Adrenal gland (tissue), 12 donors: ENCODE data around the gene LHPP. TPM values are rescaled to one million over a fixed set of nuclear protein-coding genes. Genes with fewer than 3 reads are reported as not detected.

ENCODE experiments used
- DNase-seq, 7 donors: peaks; one replicate each; pipeline ENCODE4 v3.0.0-alpha.2; 2019 to 2020
- H3K27ac ChIP-seq, 5 donors: fragments of 200-600 bp; sonication (generic) in 4 of 5; 1 replicate in 3 of 5; 2 replicates in 2 of 5; pipeline versions ENCODE4 v1.5.1 to v1.8.0; 2016 to 2020; ENCODE audit warnings: mild to moderate bottlenecking in 1 of 5
- H3K27me3 ChIP-seq: fragments of 200-600 bp; 2 replicates; pipeline ENCODE4 v1.8.0; 2021
- H3K36me3 ChIP-seq, 2 donors: fragments of 200-600 bp; replicated peaks in 1 of 2; 1 replicate in 1 of 2; 2 replicates in 1 of 2; pipeline versions ENCODE4 v1.5.1 to v1.8.0; 2018 to 2022
- H3K4me1 ChIP-seq, 2 donors: fragments of 200-600 bp; replicated peaks in 1 of 2; 1 replicate in 1 of 2; 2 replicates in 1 of 2; pipeline versions ENCODE4 v1.5.1 to v1.8.0; 2018 to 2021
- H3K4me3 ChIP-seq, 4 donors: fragments of 200-600 bp; sonication (generic) in 3 of 4; one replicate each; pipeline ENCODE4 v1.5.1; 2016 to 2018
- H3K9me3 ChIP-seq, 3 donors: fragments of 200-600 bp; sonication (generic) in 1 of 3; replicated peaks in 1 of 3; 1 replicate in 2 of 3; 2 replicates in 1 of 3; pipeline versions ENCODE4 v1.5.1 to v1.8.0; 2016 to 2021
- CTCF ChIP-seq, 6 experiments: fragments of 450-650 bp in 4 of 6; fragments of 200-600 bp in 2 of 6; sonication (generic) in 1 of 6; IDR thresholded peaks; 1 replicate in 5 of 6; 2 replicates in 1 of 6; pipeline versions ENCODE4 v1.5.1 to v1.8.0; 2016 to 2021; ENCODE audit warnings: antibody characterized with exemption in 6 of 6, mild to moderate bottlenecking in 2 of 6, moderate library complexity in 1 of 6
- POLR2A ChIP-seq, 2 donors: fragments of 450-650 bp; IDR thresholded peaks; one replicate each; pipeline ENCODE4 v1.6.1; 2017; ENCODE audit warnings: antibody characterized with exemption in 2 of 2, mild to moderate bottlenecking in 2 of 2, moderate library complexity in 1 of 2
- WGBS, 4 donors: extraction: QIAGEN DNeasy Blood & Tissue Kit in 2 of 4; methylation state at CpG; one replicate each; pipeline versions ENCODE4 v1.1.5 to v1.1.7; 2013 to 2017; 5-methylcytosine and 5-hydroxymethylcytosine counted together
- intact Hi-C, 2 donors: fragments of 100-400 bp; cut with DNase I; formaldehyde crosslinking; loops; one replicate each; pipeline versions ENCODE4 v1.14.1 to v1.15.0; 2022 to 2023
- polyA plus RNA-seq, 3 donors: library from polyadenylated mRNA; stranded (reverse); fragments of 200-250 nt in 2 of 3; fragments of 350-450 nt in 1 of 3; fragmentation: Illumina TruSeq in 1 of 3; extraction: RNeasy Lipid Tissue Mini Kit (QIAGEN cat#74804) in 1 of 3; gene quantifications; one replicate each; pipeline ENCODE4 v1.2.3, GENCODE V29; 2013 to 2014
- total RNA-seq, 9 donors: library from RNA; depleted of rRNA in 4 of 9; stranded (reverse); fragments of >200 nt in 4 of 9; fragments of 120-200 nt in 1 of 9; fragmentation: NEBNext Ultra II Directional in 1 of 9; extraction: Animal tissue kit (Norgen Biotek cat#: 25700) in 1 of 9; gene quantifications; one replicate each; pipeline versions ENCODE4 v1.1.0 to v1.2.4, GENCODE V29; 2013 to 2023
- donor health status: healthy with polysubstance abuse.
- donor health status: Bipolar disorder and iron deficiency.
- donor health status: DM: yes; HTN: yes; CAD: no.
- donor health status: DM: no; HTN: no; CAD: no.
- donor health status: DM: no; HTN: no; CAD: no.
- donor health status: DM: yes; HTN: yes; CAD: no.

The LHPP gene
- total and polyA plus RNA-seq, 12 donors, result 10.5 to 70.1 (median 43.4) TPM

GRCh38 chr10:124522131-124522932 is 60.7 kb downstream of the LHPP start:
- intact Hi-C loops, result no loop called here
- WGBS, 4 donors, result 55 to 81% (median 70%) methylated on average over 6 to 13 of the region's 13 CpGs
- TF ChIP-seq POLR2A (IDR thresholded peaks at IDR 0.05) (no peak), CTCF (IDR thresholded peaks at IDR 0.05) (no peak)
- H3K27ac ChIP-seq, result peak overlapping the region; percentile 7 to 81 (median 75)
- peak; percentile 46 to 88 (median 75) for DNase-seq
- H3K36me3 ChIP-seq, result no peaks in the 10 kb centered on the region
- H3K4me1 ChIP-seq, result peaks cover 33 to 41% of the 10 kb centered on the region in 2 donors
- no peaks in the 10 kb centered on the region for H3K27me3 ChIP-seq
- no peak overlapping the region for H3K4me3 ChIP-seq
- no peaks in the 10 kb centered on the region for H3K9me3 ChIP-seq

- H3K27ac ChIP-seq, result peak overlapping the region; percentile 66 to 81 (median 75)
- peaks cover 33 to 41% of the 10 kb centered on the region in 2 donors for H3K4me1 ChIP-seq
- no peaks in the 10 kb centered on the region for H3K27me3 ChIP-seq
- H3K36me3 ChIP-seq, result no peaks in the 10 kb centered on the region
- intact Hi-C loops, result no loop called here
- peak overlapping the region in 1 of 4 donors; percentile 9 for H3K4me3 ChIP-seq
- no peaks in the 10 kb centered on the region for H3K9me3 ChIP-seq
- 16 to 45% (median 37%) methylated on average over 19 to 31 of the region's 31 CpGs for WGBS, 4 donors
- TF ChIP-seq POLR2A (IDR thresholded peaks at IDR 0.05), result no peak
- no peak for TF ChIP-seq CTCF (IDR thresholded peaks at IDR 0.05)
- DNase-seq, result peak in 6 of 7 donors; percentile 46 to 66 (median 58)
These were observed 61.6 kb downstream of the LHPP start for GRCh38 chr10:124522933-124523871.

- Histone ChIP-seq H3K9me3 (no peaks in the 10 kb centered on the region), H3K4me1 (peaks cover 33 to 41% of the 10 kb centered on the region in 2 donors), H3K36me3 (no peaks in the 10 kb centered on the region), H3K27ac (peak overlapping the region; percentile 66 to 81 (median 75)), H3K27me3 (no peaks in the 10 kb centered on the region), H3K4me3 (peak overlapping the region in 1 of 4 donors; percentile 9)
- DNase-seq, result peak in 1 of 7 donors; percentile 8
- intact Hi-C loops, result no loop called here
- TF ChIP-seq CTCF (IDR thresholded peaks at IDR 0.05) (no peak), POLR2A (IDR thresholded peaks at IDR 0.05) (no peak)
- 67 to 74% (median 70%) methylated on average over 5 of the region's 5 CpGs for WGBS, 4 donors
These were observed 62.3 kb downstream of the LHPP start for GRCh38 chr10:124523901-124524300.
